Activated CD4-positive, CD25-positive, alpha-beta regulatory T cell treated with anti-CD3 and anti-CD28 coated beads, Interleukin-2, amount 50 U/mL, for 24 hours (primary cell): ENCODE data around the gene DHDDS.
A peak's percentile ranks its signal among the peaks of the same experiment; 100 is the strongest.
"Not testable (repeated sequence)": the region's sequence is repeated elsewhere in the genome, so short reads cannot be mapped to it uniquely, and the experiment has no call there.

ENCODE experiments used
- ATAC-seq, 2 donors: fragments of 150-1000 bp; cut with Tn5 transposase; one replicate each; pipeline ENCODE4 v1.10.0; 2021; ENCODE audit warnings: mild to moderate bottlenecking in 1 of 2, moderate library complexity in 1 of 2

DHDDS gene

GRCh38 chr1:26477446-26478152, 45.5 kb downstream of the DHDDS start:
- no peak for ATAC-seq

- no peak for ATAC-seq
These were observed 46.0 kb downstream of the DHDDS start for GRCh38 chr1:26478159-26478558.

GRCh38 chr1:26478988-26479387, 46.9 kb downstream of the DHDDS start:
- ATAC-seq: no peak

- ATAC-seq: no peak
These were observed 50.8 kb downstream of the DHDDS start for GRCh38 chr1:26482921-26483320.

GRCh38 chr1:26483980-26484379, 51.9 kb downstream of the DHDDS start:
- no peak for ATAC-seq

- ATAC-seq: no peak
These were observed 58.0 kb downstream of the DHDDS start for GRCh38 chr1:26490155-26490554.

- ATAC-seq: no peak
These were observed 61.1 kb downstream of the DHDDS start for GRCh38 chr1:26493267-26493666.

- ATAC-seq: no peak
These were observed 61.8 kb downstream of the DHDDS start for GRCh38 chr1:26493938-26494337.

GRCh38 chr1:26496861-26497260, 64.7 kb downstream of the DHDDS start:
- ATAC-seq: no peak

GRCh38 chr1:26498894-26499293, 66.8 kb downstream of the DHDDS start:
- no peak for ATAC-seq

GRCh38 chr1:26500488-26501175, 68.5 kb downstream of the DHDDS start:
- ATAC-seq: peak; percentile 76 to 77

GRCh38 chr1:26510711-26511110, 78.6 kb downstream of the DHDDS start:
- ATAC-seq: not testable (repeated sequence)

GRCh38 chr1:26515836-26516235, 83.7 kb downstream of the DHDDS start:
- not testable (repeated sequence) for ATAC-seq

GRCh38 chr1:26516987-26517765, 85.1 kb downstream of the DHDDS start:
- ATAC-seq: no peak

- no peak for ATAC-seq
These were observed 85.6 kb downstream of the DHDDS start for GRCh38 chr1:26517766-26518049.

- no peak for ATAC-seq
These were observed 86.2 kb downstream of the DHDDS start for GRCh38 chr1:26518355-26518754.

- ATAC-seq: no peak
These were observed 88.2 kb downstream of the DHDDS start for GRCh38 chr1:26520339-26520738.
